Measurements from ENCODE around the gene NOTCH3.
A peak's percentile ranks its signal among the peaks of the same experiment; 100 is the strongest.

The NOTCH3 gene

GRCh38 chr19:15235781-15236180 lies 35.0 kb upstream of the NOTCH3 start:
- DNase-seq = no peak

- DNase-seq = no peak
Observed at GRCh38 chr19:15234431-15235130, 33.8 kb upstream of the NOTCH3 start.

DNA sequence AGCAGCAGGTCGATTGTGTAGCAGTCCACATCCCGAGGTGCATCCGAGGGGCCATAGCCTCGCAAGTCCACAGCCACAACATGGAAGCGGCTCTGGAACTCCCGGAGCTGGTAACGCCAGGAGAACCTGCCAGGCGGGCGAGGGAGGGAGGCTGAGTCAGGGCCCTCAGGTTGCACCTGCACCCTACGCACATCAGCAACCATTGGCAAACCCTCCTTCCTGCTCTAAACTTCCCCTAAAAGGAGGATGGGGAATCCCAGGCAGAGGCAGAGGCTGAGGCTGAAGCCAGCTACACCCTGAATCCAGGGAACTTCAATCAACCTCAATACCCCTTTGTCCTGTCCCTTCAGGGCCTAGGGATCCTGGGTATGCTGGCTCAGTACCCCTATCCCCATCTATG lies 30.5 kb upstream of the NOTCH3 start:
- no peak for DNase-seq

GRCh38 chr19:15227261-15227660 lies 26.5 kb upstream of the NOTCH3 start:
- no peak for DNase-seq

GRCh38 chr19:15225760-15226159 lies 25.0 kb upstream of the NOTCH3 start:
- DNase-seq = no peak

DNA sequence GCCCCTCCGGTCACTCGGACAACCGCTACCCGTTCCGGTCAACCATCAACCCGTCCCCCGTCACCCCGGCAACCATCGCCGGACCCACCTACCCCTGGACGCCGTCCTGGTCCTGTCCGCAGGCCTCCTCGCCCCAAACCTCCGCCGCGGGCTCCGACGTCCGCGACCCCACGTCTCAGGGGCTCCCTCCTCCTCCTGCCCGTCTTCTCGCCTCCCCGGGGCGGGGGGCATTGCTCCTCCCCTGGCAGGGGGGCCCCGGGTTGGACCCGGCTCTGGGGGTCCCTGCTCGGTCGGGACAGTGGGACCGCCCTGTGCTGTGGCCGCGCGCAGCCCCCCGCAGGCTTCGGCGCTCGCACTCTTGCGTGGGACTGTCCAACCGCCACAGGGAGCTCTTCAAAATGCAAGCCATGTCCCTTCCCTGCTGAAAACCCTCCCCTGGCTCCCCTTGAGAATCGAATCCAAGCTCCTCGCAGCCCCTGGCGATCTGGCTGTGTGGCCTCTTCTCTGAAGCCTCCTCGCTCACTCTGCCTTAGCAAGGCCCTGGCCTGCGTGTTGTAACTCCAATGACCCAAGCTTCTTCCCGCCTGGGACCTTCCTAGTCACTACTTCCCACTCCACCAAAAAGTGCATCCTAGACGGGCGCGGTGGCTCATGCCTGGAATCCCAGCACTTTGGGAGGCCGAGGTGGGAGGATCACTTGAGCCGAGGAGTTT lies 23.0 kb upstream of the NOTCH3 start:
- DNase-seq = no peak

- DNase-seq = peak; percentile 64
Observed at GRCh38 chr19:15222738-15223648, 22.2 kb upstream of the NOTCH3 start.

DNA sequence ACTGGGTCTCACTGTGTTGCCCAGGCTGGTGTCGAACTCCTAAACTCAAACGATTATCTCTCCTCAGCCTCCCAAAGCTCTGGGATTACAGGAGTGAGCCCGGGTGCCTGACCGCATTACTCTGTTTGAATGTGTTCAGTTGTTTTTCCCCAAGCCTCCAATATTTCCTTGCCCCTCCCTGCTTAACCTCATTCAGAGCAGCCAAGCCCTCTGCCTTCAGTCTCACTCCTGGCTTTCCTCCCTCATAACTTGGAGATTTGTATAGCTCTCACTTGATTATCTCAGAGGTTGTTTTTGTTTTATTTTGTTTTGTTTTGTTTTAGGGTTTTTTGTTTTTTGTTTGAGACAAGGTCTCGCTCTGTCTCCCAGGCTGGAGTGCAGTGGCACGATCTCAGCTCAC lies 20.0 kb upstream of the NOTCH3 start:
- DNase-seq = no peak

DNA sequence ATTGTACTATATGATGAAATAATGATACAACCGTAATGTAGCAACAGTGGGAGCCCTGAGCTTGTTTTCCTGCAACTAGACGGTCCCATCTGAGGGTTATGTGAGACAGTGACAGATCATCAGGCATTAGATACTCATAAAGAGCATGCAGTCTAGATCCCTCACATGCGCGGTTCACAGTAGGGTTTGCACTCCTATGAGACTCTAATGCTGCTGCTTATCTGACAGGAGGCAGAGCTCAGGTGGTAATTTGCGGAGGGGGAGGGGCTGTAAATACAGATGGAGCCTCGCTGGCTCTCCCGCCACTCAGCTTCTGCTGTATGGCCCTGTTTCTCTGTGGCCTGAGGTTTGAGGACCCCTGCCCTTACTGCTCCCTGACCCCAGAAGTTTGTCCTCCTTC lies 17.7 kb upstream of the NOTCH3 start:
- DNase-seq = no peak

DNA sequence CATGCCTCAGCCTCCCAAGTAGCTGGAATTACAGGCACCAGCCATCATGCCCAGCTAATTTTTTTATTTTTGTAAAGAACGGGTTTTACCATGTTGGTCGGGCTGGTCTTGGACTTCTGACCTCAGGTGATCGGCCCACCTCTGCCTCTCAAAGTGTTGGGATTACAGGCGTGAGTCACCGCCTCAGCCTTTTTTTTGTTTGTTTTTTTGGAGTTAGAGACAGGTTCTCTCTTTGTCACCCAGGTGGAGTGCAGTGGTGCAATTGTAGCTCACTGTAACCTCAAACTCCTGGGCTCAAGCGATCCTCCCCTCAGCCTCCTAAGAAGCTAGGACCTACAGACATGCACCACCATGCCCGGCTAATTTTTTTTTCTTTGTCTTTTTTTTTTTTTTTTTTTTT lies 15.6 kb upstream of the NOTCH3 start:
- no peak for DNase-seq

GRCh38 chr19:15213715-15214381 lies 13.1 kb upstream of the NOTCH3 start:
- DNase-seq = no peak

GRCh38 chr19:15212711-15213110 lies 11.9 kb upstream of the NOTCH3 start:
- no peak for DNase-seq

GRCh38 chr19:15210323-15210781 lies 9.6 kb upstream of the NOTCH3 start:
- no peak for DNase-seq

- no peak for DNase-seq
Observed at GRCh38 chr19:15201374-15202023, 704 bp upstream of the NOTCH3 start.

GRCh38 chr19:15199661-15200552 lies 888 bp downstream of the NOTCH3 start:
- DNase-seq = no peak

DNA sequence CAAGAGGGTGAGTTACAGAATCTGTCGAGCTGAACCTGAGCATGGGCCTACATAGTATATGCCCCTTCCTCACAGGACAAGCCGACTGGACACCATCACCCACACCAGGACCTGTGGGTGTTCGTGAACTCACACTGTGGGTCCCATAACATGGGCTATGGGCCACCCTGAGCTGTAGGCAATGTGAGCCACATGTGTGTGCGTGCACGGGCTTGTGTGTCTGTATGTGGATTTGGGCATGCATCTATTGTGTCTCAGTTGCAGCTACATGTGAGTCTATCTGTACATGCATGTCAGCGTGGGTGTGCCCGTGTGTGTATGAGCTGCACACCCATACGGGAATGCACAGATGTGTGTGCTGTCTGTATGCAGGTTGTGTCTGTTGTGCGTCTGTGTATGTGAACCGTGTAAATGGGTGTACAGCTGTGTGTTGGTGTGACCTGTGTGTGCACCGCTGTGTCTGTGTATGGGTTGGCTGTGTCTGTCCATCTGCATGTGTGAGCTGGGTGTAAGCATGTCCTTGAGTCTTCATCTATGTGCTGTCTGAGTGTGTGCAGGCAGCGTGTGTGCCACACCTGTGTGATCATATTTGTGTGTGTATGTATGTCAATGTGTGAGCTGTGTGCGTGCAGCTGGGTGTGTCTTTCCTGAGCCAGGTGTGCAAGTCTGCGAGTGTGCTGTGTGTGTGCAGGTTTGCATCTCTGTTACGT lies 1.7 kb downstream of the NOTCH3 start:
- no peak for DNase-seq

DNA sequence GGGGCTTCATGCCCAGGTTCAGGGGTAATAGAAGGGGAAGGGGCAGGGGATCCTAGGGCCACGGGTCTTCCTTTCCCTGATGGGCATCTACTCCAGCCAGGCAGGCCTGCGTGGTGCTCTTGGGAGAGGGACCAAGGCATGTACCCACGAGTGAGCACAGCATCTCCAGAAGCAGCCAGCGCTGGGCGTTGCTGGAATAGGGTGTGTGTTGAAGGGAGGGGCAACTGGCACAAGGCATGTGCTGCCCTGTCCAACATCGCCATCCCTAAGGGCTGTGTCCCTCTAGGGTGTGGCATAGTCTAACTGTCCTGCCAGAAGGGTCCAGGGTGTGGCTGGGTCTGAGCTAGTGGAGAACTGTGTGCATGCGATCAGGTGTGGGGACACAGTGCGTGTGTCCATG lies 2.9 kb downstream of the NOTCH3 start:
- no peak for DNase-seq

DNA sequence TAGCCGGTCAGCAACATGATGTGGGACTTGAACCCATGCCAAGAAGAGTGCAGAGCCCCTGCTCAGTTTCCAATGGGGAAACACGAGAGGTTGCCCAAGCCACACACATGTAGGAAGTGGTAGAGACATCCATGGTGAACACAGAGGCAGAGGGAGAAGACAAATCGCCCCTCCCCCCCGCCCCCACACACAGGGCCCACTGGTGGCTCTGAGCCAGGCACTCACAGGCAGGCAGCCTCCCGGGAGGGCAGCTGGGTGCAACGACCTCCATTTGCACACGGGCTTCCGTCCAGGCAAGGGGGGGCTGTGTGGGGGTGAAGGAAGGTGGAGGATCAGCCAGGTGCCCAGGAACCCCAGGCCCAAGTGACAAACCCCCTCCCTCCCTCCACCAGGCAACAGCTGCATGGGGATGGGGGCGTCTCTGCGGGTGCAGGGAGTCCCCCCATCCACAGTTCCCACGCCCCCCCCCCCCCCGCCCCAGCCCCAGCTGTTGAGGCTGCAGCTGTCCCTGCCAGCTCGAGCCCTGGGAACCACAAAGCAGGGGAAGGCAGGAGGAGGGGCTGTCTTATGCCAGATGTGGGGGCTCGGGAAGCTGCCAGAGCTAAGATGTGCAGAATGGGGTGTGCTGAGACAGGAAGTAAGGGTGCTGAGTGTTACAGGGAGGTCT lies 3.4 kb downstream of the NOTCH3 start:
- no peak for DNase-seq

- no peak for DNase-seq
Observed at GRCh38 chr19:15196360-15197005, 4.3 kb downstream of the NOTCH3 start.

Data from central memory CD4-positive, alpha-beta T cell (primary cell).